Panc1 (cell line): Measurements from ENCODE around the gene UHRF2. TPM values are rescaled to one million over a fixed set of nuclear protein-coding genes. Genes with fewer than 3 reads are reported as not detected.

ENCODE experiments used
- ATAC-seq: fragments of 200-7000 bp; cut with Tn5 transposase; 2 replicates; pipeline ENCODE4 v1.9.1; 2020; ENCODE audit warnings: mild to moderate bottlenecking, moderate library complexity
- BruUV-seq: library from RNA; stranded (reverse); fragments of 400-500 nt; replicated peaks from 2 replicates; lab custom pipeline; 2021; lab: Mats Ljungman, UMichigan
- CTCF ChIA-PET: fragments of 300-600 bp; sonication (Branson Sonifier 250); formaldehyde crosslinking; loops from one replicate; lab custom pipeline; 2022; ENCODE audit warnings: antibody characterized with exemption; lab: Charles Lee
- POLR2A ChIA-PET: fragments of 300-600 bp; sonication (Branson Sonifier 250); formaldehyde crosslinking; loops from one replicate; lab custom pipeline; 2022; ENCODE audit warnings: antibody characterized with exemption; lab: Charles Lee
- DNase-seq: peaks from one replicate; pipeline ENCODE4 v3.0.0-alpha.2; 2010; ENCODE audit warnings: low read depth, low spot score
- H3K27ac ChIP-seq: 2 replicates; pipeline ENCODE4 v1.5.1; 2011; ENCODE audit warnings: mild to moderate bottlenecking, low read length, inconsistent platforms
- H3K27me3 ChIP-seq: fragments of 200-500 bp; sonication (Bioruptor generic); 2 replicates; pipeline ENCODE4 v1.6.0; 2014; ENCODE audit warnings: low read length, inconsistent platforms; ENCODE audit not compliant: control insufficient read depth, insufficient read depth
- H3K36me3 ChIP-seq: fragments of 200-500 bp; sonication (Bioruptor generic); 2 replicates; pipeline ENCODE4 v1.5.1; 2014; ENCODE audit warnings: inconsistent platforms, mild to moderate bottlenecking, low read length, moderate library complexity; ENCODE audit not compliant: control insufficient read depth, insufficient read depth
- H3K4me1 ChIP-seq: 2 replicates; pipeline ENCODE4 v1.5.1; 2011; ENCODE audit warnings: inconsistent platforms, mild to moderate bottlenecking, low read length, moderate library complexity; ENCODE audit not compliant: control insufficient read depth, insufficient read depth
- H3K4me3 ChIP-seq, 2 experiments: 2 replicates each; pipeline ENCODE4 v1.5.1; 2011 to 2012; ENCODE audit warnings: low read depth in 2 of 2, low read length in 2 of 2, mild to moderate bottlenecking in 2 of 2, inconsistent platforms in 1 of 2, moderate library complexity in 1 of 2
- H3K9me3 ChIP-seq: fragments of 200-500 bp; sonication (Bioruptor generic); 2 replicates; pipeline ENCODE4 v1.5.1; 2014; ENCODE audit warnings: low read depth, mild to moderate bottlenecking, inconsistent platforms, low read length, moderate library complexity; ENCODE audit not compliant: control insufficient read depth, insufficient read depth
- POLR2AphosphoS5 ChIP-seq: IDR thresholded peaks from 2 replicates; pipeline ENCODE4 v1.6.1; 2012; ENCODE audit warnings: mild to moderate bottlenecking, low read depth, low read length, moderate library complexity
- SIN3A ChIP-seq: IDR thresholded peaks from 2 replicates; pipeline ENCODE4 v1.6.1; 2012; ENCODE audit warnings: low read depth, mild to moderate bottlenecking, low read length, moderate library complexity, borderline replicate concordance; ENCODE audit not compliant: insufficient read depth
- TCF7L2 ChIP-seq: IDR thresholded peaks from 2 replicates; pipeline ENCODE4 v1.6.1; 2011; ENCODE audit warnings: mild to moderate bottlenecking, low read depth, low read length, inconsistent platforms
- in situ Hi-C: cut with HindIII; loops from 2 replicates; pipeline ENCODE4 v1.10.0; 2016; ENCODE audit warnings: low sequenced_read_pairs, low pct_unique_long_range_greater_than_20kb
- intact Hi-C: fragments of 100-400 bp; cut with micrococcal nuclease; formaldehyde crosslinking; loops from one replicate; pipeline ENCODE4 v1.10.0; 2022; ENCODE audit not compliant: unreplicated experiment
- total RNA-seq: library from RNA; stranded (reverse); gene quantifications from one replicate; pipeline ENCODE4 v1.2.1, GENCODE V29; 2021; ENCODE audit not compliant: unreplicated experiment
- TF ChIP-seq, protein P1 (sequence below): fragments of 450-650 bp; IDR thresholded peaks from 2 replicates; pipeline ENCODE4 v1.5.1; 2017; ENCODE audit warnings: mild to moderate bottlenecking
- TF ChIP-seq, protein P2 (sequence below), 2 experiments: IDR thresholded peaks; 2 replicates each; pipeline ENCODE4 v1.6.1; 2011 to 2012; ENCODE audit warnings: low read depth in 2 of 2, control low read depth in 1 of 2, low read length in 1 of 2, mild to moderate bottlenecking in 1 of 2, moderate library complexity in 1 of 2; ENCODE audit not compliant: insufficient read depth in 1 of 2

UHRF2 gene
- total RNA-seq, 1 experiment from 2014 or later: 17.2 TPM

DNA sequence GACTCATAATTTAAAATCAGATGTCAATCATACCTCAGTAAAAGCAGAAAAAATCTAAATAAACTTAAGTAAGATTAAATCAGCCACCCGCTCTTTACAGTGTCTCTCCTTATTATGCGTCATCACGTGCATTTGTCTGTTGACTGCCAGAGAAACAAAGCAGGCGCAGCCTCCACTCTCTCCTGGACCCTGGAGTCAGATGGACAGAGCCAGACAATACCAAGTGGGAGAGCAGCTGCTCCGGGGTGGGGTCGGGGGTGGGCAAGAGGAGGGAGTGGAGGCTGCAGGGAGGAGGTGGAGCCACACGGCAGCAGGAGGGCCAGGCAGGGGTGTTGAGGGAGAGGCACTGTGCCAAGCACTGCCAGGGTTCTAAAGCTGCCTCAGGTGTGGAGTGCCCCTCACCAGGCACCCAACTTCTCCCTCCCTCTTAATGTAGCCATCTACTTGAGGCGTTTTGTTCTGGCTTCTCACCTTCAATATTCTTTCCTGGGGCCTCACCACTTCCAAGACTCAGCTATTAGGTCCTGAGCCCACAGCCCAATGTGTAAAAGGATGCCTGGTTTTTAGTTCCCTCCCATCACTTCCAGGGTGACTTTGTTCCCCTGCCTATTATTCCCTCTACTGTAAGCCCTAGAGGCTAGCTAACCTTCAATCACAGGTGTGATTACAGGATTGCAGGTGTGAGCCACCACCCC is 136.3 kb downstream of the UHRF2 start:
- no TSS peak for BruUV-seq
- no peaks in the 10 kb centered on the region for H3K4me1 ChIP-seq
- ATAC-seq: no peak
- ChIA-PET CTCF (no interaction called here), POLR2A (no interaction called here)
- no peaks in the 10 kb centered on the region for H3K36me3 ChIP-seq
- no peaks in the 10 kb centered on the region for H3K27me3 ChIP-seq
- no peaks in the 10 kb centered on the region for H3K9me3 ChIP-seq
- H3K4me3 ChIP-seq: no peak overlapping the region
- H3K27ac ChIP-seq: no peak overlapping the region
- in situ Hi-C loops (no loop called here), intact Hi-C loops (no loop called here)
- TF ChIP-seq TCF7L2 (no peak), SIN3A (no peak), POLR2AphosphoS5 (no peak)
- TF ChIP-seq, protein P1, sequence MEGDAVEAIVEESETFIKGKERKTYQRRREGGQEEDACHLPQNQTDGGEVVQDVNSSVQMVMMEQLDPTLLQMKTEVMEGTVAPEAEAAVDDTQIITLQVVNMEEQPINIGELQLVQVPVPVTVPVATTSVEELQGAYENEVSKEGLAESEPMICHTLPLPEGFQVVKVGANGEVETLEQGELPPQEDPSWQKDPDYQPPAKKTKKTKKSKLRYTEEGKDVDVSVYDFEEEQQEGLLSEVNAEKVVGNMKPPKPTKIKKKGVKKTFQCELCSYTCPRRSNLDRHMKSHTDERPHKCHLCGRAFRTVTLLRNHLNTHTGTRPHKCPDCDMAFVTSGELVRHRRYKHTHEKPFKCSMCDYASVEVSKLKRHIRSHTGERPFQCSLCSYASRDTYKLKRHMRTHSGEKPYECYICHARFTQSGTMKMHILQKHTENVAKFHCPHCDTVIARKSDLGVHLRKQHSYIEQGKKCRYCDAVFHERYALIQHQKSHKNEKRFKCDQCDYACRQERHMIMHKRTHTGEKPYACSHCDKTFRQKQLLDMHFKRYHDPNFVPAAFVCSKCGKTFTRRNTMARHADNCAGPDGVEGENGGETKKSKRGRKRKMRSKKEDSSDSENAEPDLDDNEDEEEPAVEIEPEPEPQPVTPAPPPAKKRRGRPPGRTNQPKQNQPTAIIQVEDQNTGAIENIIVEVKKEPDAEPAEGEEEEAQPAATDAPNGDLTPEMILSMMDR: no peak
- TF ChIP-seq, protein P2, sequence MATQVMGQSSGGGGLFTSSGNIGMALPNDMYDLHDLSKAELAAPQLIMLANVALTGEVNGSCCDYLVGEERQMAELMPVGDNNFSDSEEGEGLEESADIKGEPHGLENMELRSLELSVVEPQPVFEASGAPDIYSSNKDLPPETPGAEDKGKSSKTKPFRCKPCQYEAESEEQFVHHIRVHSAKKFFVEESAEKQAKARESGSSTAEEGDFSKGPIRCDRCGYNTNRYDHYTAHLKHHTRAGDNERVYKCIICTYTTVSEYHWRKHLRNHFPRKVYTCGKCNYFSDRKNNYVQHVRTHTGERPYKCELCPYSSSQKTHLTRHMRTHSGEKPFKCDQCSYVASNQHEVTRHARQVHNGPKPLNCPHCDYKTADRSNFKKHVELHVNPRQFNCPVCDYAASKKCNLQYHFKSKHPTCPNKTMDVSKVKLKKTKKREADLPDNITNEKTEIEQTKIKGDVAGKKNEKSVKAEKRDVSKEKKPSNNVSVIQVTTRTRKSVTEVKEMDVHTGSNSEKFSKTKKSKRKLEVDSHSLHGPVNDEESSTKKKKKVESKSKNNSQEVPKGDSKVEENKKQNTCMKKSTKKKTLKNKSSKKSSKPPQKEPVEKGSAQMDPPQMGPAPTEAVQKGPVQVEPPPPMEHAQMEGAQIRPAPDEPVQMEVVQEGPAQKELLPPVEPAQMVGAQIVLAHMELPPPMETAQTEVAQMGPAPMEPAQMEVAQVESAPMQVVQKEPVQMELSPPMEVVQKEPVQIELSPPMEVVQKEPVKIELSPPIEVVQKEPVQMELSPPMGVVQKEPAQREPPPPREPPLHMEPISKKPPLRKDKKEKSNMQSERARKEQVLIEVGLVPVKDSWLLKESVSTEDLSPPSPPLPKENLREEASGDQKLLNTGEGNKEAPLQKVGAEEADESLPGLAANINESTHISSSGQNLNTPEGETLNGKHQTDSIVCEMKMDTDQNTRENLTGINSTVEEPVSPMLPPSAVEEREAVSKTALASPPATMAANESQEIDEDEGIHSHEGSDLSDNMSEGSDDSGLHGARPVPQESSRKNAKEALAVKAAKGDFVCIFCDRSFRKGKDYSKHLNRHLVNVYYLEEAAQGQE (IDR thresholded peaks at IDR 0.05; ENCODE audit: insufficient read depth in 1 of 2, low read depth in 2 of 2, low read length in 1 of 2): no peak
- DNase-seq: no peak

DNA sequence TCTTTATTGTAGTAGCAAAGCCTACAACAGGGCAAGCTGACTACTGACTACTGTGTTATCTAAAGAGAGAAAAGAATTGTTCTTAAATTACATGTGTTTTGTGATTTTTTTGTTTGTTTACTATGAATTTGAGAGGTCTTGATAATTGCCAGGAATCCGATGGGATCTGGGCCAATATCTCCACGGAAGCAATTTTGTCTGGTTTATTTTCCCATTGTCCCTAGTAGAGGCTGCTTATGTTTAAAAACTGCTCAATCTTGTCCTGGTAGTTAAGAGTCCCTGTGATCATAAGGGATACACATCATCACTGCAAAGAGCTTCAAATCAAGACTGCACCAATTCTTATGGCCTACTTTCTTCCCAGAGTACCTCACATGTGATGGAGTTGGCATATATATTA is 138.1 kb downstream of the UHRF2 start:
- H3K27ac ChIP-seq: no peak overlapping the region
- TF ChIP-seq, protein P2 (IDR thresholded peaks at IDR 0.05; ENCODE audit: insufficient read depth in 1 of 2, low read depth in 2 of 2, low read length in 1 of 2): no peak
- TF ChIP-seq POLR2AphosphoS5 (no peak), TCF7L2 (no peak), SIN3A (no peak)
- TF ChIP-seq, protein P1: no peak
- in situ Hi-C loops: no loop called here

More for the DNA sequence above, 138.1 kb downstream of the UHRF2 start:
- H3K4me3 ChIP-seq: no peak overlapping the region
- intact Hi-C loops: no loop called here
- no peaks in the 10 kb centered on the region for H3K27me3 ChIP-seq
- ChIA-PET CTCF (no interaction called here), POLR2A (no interaction called here)
- no peaks in the 10 kb centered on the region for H3K36me3 ChIP-seq
- no peak for DNase-seq
- BruUV-seq: no TSS peak
- no peaks in the 10 kb centered on the region for H3K4me1 ChIP-seq
- no peaks in the 10 kb centered on the region for H3K9me3 ChIP-seq
- ATAC-seq: no peak
